Gastrocnemius medialis (tissue), 4 donors: ENCODE measurements around the gene SIPA1L2.

Experiments
- CTCF ChIP-seq, 5 experiments: fragments of 450-650 bp in 3 of 5; fragments of 200-600 bp in 2 of 5; sonication (generic) in 2 of 5; IDR thresholded peaks in 4 of 5; conservative IDR thresholded peaks in 1 of 5; 1 replicate in 4 of 5; 2 replicates in 1 of 5; pipeline ENCODE4 v1.5.1; 2016 to 2019; ENCODE audit warnings: antibody characterized with exemption in 5 of 5, mild to moderate bottlenecking in 3 of 5, moderate library complexity in 3 of 5
- POLR2A ChIP-seq, 2 donors: fragments of 450-650 bp; IDR thresholded peaks; one replicate each; pipeline ENCODE4 v1.6.1; 2017; ENCODE audit warnings: antibody characterized with exemption in 2 of 2, mild to moderate bottlenecking in 2 of 2, moderate library complexity in 2 of 2

GRCh38 chr1:232636799-232637198 is 6.9 kb upstream of the SIPA1L2 start:
- TF ChIP-seq POLR2A (IDR thresholded peaks at IDR 0.05) (no peak), CTCF (IDR thresholded peaks at IDR 0.05 in 4 of 5, conservative IDR thresholded peaks at IDR 0.05 in 1 of 5) (no peak)
